Measurements from ENCODE around the gene SRMS.

The SRMS gene

DNA sequence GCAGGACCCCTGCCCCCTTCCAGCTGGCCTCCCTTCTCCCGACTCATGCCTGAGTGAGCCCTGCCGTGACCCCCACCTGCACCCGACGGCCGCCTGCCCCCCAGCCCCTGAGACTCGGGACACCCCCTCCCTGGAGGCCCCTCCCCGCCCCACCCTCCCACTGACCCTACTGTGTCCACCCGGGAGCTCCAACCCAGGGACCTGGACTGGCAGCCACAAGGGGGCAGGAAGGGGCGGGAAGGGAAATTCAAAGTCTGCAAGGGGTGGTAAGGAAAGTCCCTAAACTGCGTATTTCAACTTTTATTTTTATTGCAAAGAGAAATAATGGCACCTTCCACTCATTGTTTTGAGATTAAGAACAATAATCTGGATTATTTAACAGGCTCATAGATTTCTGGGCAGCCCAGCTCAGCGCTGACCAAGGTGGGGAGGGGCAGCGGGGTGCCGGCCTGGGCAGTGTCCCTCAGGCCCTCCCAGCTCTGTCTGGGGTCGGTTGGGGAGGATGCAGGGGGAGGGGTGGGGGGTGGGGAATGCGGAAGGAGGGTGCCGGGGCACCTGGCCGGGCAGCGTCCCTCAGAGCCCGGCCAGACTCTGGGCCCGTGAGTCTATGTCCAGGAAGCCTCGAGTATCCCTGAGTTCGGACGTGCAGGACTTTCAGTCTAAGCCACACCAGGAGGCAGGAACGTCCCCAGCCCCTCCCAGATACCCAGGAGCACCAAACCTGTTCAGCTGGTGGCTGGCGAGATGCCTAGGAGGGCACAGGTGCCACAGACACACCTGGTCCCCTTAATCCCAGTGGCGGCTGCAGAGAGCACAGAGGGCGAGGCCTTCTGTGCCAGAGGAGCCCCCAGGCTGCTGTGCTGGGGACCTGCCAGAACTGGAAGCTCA lies 9.1 kb downstream of the SRMS start:
- DNase-seq (ENCODE audit: low read depth in 2 of 2): no peak

DNA sequence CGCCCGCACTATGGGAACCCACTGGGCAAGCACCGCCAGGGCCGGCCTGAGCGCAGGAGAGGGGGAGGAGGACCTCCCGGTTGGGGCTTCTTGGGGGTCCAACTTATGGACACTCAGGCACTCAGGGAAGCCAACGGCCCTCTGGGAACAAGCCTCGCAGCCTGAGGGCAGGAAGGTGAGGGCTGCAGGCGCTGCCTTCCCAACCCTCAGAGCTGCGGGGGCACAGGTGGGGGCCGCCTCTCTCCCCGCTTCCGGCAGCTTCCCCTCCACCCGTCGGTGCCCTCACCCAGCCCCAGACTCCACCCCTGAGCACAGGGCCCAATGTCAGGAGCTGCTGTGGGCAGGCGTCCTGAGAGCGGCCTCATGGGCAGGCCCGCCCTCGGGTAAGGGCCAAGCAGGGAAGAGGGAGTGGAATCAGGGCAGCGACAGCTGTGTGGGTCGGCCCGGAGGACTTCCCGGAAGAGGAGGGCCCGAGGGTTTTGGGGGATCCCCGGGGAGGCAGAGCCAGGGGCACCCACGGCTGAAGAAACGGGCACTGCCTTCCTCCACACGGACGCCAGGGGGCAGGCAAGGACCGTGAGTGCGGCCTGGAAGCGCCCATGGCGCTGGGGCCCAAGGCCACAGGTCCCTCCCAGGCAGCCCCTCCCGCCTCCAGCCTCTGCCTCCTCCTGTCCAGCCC lies 9.9 kb downstream of the SRMS start:
- peak; percentile 94 for DNase-seq (ENCODE audit: low read depth in 2 of 2)

DNA sequence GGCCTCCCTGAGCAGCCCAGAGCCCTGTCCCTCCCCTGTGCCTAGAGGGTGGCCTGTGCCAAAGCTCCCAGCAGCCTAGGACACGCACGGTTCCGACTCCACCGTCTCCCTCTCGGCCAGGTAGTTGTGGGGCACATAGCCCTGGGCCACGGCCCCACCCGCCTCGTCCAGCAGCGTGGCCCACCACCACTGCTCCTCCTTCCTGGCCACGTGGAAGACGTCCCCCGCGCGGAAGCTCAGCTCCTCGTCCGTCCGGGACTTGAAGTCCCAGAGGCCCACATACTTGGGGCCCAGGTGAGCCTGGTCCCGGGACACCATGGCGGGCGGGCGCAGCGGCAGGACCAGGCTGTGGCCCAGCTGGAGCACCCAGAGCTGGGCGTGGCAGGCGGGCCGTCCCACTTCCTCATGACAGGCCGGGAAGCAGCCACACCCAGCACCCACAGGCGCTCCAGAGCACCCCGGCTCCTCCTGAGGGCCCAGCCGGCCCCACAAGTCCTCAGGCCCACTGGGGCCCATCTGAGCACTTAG lies 10.5 kb downstream of the SRMS start, which contains the start of gene PTK6:
PTK6 (minus strand) TSS at position 380 of the 528 bp plus-strand sequence; CDS start at position 318, 62 bp downstream.
- DNase-seq (ENCODE audit: low read depth in 2 of 2): no peak

DNA sequence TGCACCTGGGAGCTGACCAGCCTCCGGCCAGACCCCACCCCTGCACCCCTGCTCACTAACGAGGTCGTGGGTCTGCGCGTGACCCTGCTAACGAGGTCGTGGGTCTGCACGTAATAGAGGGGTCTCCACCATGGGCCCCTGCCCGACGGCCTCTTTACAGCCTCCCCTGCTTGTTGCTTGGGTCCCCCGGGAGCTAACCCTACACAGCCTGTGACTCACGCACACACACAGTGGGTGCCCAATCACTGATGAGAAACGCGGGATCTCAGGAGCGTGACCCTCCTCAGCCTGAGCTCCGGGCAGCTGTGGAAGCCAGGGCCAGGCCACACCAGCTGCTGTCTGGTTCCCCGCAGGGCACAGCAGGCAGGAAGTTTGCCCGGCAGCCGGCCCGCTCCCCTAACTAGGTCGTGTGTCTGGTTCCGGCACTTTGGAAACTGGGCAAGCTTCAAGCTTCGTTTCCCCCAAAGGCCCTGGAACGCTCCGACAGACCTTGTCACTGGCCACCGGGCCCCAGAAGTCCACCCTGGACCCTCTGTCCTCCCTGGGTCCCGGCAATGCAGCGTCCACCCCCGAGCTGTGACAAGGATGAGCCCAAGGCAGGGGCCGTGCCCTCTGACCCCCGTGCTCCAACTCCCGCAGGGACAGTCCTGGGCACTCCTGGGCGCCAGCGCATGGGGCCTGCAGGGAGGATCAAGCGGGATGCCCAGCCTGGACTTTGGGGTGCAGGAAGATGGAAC lies 11.1 kb downstream of the SRMS start:
- DNase-seq (ENCODE audit: low read depth in 2 of 2): no peak

DNA sequence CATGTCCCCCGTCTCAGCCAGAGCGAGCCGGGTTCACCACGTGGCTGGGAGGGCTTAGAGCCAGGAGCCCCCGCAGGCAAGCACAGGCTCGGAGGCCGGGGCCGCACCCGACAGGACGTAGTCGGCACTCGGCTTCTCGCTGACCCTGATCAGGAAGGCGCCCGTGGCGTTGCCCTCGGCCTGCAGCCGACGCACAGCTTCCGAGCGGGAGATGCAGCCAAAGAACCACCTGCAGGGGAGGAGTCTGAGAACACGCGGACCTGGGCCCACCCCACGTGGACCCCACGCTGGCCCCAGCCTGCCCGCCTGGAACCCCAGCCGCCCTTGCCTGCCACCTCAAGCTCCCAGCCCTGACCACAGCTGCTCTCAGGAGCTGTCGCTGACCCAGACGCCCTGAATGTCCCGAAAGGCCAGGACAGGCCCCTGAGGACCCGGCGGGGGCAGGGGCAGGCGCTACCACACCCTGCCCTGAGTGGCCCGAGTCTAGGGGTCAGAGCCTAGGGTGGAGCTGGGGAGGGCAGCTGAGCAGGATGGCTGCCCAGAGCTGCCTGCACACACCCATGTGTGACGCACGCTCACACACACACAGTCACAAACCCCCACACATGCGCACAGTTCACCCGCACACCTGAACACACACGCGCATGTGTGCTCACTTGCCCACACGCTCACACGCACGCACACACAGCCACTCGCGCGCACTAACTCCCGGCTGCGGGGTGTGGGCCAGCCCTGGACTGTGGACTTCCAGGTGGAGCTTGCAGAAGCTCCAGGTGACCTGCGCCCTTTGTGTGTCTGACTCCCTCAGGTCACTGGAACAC lies 12.5 kb downstream of the SRMS start:
- DNase-seq (ENCODE audit: low read depth in 2 of 2): no peak

DNA sequence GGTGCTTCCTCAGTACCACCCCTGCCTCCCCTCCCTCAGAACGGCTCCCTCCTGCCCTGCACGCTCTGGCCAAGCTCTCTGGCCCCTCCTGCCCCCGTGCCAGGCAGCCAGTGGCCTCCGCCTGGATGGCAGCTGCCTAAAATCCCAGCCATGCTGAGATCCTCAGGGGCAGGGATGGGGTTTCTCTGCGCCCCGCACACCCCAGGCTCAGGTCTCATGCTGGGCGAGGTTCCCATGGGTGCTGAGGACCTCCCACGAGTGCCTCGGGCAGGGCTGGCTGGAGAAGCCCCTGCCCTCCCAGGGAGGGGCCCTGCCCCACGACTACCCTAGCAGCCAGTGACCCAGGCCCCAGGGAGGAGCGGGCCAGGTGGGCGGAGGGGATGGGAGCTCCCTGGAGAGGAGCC lies 13.1 kb downstream of the SRMS start:
- DNase-seq (ENCODE audit: low read depth in 2 of 2): no peak

DNA sequence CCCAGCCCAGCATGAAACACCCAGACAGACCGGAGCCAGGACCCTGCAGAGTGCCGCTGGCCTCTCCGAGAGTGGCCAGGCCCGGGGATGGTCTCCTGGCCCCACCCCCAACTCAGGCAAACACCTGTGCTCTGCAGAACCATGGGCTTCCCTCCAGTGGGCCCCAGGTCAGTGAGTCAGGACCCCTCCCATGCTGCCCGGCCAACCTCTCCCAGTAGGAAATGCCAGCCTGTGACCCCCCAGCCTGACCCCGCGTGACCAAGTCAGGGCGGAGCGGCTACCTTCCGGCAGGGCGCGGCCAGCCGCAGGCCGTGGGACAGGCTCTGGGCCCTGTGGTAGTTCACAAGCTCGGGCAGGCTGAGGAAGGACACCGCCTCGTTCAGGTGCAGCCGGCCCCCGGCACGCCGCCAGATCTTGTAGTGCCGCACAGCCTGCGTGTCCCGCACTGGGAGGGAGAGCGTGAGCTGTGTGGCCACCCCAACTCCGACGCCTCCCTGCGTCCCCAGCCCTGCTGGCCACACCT lies 13.6 kb downstream of the SRMS start:
- no peak for DNase-seq (ENCODE audit: low read depth in 2 of 2)

DNA sequence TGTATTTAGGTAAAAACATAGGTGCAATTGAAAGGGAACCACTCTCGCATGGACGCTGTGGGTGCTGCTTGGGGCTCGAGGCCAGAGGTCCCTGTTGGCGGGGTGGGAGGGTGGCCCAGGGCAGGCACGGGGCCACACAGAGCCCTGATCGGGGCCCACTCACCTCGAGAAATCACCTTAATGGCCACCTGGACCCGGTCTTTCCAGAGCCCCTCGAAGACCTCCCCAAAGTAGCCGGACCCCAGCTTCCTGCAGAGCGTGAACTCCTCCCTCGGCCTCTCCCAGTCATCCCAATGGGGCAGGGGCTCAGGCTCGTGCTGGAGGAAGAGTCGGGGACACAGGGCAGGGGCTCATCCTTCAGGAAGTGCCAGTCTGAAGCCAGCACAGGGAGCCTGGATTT lies 14.2 kb downstream of the SRMS start:
- no peak for DNase-seq (ENCODE audit: low read depth in 2 of 2)

DNA sequence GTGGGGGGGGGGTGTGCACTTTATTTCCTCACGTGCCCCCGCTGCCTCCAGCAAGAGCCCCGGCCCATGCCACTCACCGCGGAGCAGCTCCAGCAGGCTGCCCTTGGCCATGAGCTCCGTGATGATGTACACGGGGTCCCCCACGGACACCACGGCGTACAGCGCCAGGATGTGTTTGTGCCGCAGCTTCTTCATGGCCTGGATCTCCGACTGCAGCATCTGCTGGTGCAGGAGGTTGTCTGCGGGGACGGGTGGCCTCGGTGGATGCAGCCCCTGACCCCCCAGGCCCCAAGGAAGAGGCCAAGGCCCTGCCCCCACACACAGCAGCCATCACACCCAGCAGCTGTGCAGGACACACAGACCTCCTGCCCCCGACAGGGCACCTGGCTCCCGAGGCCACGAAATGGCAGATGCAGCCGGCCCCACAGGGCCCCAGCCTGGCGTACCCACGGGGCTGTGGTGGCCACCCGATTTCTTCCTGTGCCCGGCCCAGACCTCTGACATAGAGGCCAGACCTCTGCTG lies 15.0 kb downstream of the SRMS start:
- DNase-seq (ENCODE audit: low read depth in 2 of 2): no peak

DNA sequence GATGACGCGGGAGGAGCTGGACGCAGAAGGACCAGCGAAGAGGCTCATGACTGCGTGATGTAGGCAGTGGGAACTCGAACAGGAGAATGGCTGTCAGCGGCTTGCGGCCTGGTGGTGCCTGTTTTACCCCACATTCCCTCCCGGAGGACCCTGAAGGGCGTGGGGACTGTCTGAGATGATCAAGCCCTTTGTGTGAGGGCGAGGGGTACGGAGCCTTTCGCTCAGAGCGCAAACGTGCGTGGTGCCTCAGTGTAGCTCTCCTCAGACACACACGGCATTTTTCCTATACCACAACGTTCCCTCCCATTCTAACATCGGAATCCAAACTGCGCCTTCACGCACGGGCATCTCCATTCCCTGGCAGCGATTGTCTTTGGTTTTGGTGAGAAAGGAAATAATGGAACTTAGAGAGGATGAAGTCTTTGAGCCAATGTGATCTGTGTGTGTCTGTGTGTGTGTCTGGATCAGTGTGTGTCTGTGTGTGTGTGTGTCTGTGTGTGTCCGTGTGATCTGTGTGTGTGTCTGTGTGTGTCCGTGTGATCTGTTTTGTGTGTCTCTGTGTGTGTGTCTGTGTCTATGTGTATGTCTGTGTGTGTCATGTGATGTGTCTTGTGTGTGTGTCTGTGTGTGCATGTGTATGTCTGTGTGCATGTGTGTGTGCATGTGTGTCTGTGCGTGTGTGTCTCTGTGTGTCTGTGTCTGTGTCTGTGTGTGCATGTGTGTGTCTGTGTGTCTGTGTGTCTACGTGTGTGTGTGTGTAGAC lies 15.7 kb downstream of the SRMS start:
- no peak for DNase-seq (ENCODE audit: low read depth in 2 of 2)

DNA sequence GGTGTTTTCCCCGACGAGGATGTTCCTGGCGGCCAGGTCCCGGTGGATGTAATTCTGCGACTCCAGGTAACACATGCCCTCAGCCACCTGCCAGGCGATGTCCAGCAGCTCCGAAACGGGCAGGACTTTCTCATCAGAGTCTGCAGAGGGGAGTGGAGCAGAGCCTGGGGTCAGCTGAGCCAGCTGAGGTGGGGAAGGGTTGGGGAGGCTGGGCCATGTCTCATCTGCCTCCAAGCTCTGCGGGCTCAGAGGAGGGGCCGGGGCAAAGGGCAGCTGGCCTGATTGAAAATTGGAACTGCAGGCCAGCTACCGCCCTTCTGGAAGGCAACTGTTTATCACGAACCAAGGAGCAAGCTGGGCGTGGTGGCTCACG lies 16.8 kb downstream of the SRMS start:
- DNase-seq (ENCODE audit: low read depth in 2 of 2): no peak

DNA sequence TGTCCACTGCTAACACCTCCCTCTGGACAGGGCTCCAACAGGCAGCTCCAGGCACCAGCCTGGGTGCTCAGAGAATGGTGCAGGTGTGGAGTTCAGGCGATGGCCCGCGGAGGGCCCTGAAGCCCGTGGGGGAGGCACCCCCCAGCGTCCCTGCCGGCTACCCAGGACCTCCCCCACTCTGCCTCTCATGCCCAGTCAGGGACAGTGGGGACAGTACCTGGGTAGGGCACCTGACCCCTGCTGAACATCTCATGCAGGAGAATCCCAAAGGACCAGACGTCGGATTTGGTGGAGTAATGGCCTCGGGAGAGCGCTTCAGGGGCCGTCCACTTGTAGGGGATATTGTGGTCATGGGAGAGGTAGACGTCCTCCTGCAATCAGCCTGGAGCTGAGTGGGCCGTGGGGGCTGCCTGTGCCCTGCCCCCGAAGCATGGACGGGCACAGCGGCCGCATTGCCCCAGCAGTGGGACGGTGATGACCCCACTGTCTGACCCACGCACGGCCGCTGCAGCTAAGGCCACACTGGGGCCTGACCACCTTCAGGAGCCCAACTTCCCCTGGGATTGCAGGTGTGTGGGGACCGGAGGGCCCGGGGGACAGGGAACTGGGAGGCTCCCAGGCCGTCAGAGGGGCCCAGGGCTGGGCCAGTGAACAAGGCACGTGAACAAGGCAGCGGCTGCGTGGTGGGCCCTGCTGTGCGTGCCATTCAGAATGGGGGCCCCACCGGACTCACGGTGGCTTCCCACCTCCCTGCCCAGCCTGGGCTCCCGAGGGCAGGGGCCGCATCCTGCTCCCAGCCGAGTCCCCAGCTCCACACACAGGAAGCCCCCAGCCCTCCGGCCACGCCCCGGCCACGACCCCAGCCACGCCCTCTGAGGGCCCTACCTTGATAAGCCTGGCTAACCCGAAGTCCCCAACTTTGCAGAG lies 17.4 kb downstream of the SRMS start:
- no peak for DNase-seq (ENCODE audit: low read depth in 2 of 2)

DNA sequence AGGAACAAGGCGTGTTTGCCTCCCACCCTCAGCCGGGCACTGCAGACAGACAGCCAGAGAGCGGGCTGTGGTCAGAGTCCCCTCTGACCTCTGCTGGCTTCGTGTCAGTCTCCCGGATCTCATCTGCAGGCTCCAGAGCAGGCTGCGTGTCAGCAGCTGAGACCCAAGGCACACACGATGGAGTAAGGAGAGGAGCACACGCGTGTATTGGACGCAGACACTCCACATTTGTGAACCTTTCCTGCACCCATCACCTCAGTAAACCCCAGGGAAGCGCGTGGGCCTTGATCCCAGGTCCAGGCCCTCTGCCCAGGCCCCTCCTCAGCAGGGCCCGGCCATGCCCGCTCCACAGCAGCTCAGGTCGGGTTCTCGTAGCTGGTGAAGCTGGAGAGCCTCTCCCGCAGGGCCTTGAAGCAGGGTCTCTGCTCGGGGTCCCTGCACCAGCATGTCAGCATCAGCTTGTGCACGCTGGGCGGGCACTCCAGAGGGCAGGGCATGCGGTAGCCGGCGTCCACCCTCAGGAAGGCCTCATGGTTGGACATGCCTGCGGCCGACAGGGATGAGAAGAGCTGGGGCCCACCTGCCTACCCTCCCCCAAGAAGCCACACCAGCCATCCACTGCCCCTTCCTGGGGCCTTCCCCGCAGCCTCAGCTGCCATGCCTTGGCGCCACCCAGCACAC lies 18.2 kb downstream of the SRMS start:
- DNase-seq (ENCODE audit: low read depth in 2 of 2): no peak

DNA sequence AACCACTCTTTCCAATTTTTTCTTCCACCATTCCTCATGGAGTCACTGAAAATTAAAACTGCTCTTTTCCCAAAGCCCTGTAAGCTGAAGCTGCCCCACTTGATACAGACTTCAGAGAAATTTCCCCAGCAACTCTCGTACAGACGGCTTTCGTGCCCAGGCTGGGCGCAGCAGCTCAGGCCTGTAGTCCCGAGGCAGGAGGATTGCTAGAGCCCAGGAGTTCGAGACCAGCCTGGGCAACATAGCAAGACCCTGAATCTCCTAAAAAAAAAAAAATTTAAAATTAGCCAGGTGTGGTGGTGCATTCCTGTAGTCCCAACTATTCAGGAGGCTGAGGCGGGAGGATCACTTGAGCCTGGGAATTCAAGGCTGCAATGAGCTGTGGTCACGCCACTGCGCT lies 20.4 kb downstream of the SRMS start:
- DNase-seq (ENCODE audit: low read depth in 2 of 2): no peak

DNA sequence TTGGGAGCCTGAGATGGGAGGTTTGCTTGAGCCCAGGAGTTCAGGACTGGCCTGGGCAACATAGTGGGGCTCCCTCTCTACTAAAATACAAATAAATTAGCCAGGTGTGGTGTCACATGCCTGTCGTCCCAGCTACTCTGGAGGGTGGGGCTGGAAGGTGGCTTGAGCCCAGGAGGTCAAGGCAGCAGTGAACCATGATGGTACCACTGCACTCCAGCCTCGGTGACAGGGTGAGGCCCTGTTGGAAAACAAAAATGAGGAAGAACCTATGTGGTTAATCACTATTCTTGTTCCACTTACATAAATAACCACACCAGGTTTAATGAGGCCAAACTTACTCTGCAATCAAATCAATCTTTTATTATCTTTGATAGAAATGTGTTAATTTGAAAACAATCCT lies 21.6 kb downstream of the SRMS start:
- DNase-seq (ENCODE audit: low read depth in 2 of 2): no peak

DNA sequence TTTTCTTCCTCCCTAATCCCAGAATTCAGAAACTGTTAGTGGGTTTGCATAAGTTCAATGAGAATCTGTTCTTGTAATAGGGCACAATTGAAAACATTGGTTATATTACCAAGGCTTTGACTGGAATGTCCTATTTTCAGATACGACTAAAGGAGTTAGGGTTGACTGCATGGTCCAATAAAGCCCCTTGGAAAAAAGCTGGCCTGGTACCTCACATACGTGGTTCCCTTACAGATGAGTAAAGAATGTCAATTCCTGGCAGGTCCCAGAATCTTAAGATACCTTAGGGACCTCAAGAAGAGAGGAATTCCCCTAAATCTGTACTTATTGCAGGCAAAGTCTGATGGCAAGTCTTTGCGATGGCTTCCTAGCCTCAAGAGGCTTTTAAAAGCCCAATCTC lies 22.4 kb downstream of the SRMS start:
- DNase-seq (ENCODE audit: low read depth in 2 of 2): no peak

DNA sequence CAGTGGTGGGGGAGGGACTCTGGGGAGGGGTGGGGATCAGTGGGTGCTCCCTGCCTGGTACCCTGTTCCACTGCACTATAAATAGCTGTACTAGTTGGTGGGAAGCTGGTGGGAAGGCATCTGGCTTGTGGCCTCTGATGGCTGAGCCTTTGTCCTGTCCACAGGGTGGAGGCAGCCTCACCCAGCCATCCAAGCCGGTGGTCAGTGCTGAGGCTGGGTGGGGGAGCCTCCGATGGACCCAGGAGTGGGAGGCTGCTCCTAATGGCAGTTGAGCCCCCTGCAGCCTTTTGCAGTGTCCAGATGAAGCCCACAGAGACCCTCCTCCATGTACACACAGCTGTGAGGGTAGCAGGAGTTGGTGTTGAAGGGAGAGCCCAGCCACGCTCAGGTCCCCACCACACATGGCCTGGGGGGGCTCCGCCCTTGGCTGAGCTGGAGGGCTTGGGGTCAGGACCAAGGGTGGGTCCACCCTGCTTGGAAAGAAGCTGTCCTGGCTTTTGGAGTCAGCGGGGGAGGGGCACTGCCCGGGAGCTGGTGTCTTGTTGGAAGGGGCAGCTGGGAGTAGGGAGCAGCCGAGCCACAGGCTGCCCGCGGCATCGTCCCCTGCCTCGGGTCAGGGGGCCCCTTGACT lies 24.5 kb downstream of the SRMS start:
- no peak for DNase-seq (ENCODE audit: low read depth in 2 of 2)
